ENCODE results near the gene ANKRA2.
"Not testable (repeated sequence)": the region's sequence is repeated elsewhere in the genome, so short reads cannot be mapped to it uniquely, and the experiment has no call there.

ANKRA2 gene

DNA sequence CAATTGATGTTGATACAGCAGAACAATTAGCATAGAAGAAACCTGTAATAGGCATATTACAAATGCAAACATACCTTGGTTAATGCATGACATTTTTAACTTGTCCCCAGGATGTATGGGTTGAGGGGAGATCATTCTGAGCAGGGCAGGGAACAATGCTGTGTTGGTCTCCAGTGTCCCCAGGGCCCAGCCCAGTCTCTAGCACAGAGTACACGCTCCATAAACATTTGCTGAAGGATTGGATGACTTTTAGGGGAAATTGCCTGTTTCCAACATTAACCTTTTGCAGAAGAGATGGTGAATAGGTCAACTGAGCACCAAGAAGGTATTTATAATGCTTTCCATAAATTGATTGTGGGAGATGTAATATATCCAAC lies 20.0 kb downstream of the ANKRA2 start:
- no peak for DNase-seq

DNA sequence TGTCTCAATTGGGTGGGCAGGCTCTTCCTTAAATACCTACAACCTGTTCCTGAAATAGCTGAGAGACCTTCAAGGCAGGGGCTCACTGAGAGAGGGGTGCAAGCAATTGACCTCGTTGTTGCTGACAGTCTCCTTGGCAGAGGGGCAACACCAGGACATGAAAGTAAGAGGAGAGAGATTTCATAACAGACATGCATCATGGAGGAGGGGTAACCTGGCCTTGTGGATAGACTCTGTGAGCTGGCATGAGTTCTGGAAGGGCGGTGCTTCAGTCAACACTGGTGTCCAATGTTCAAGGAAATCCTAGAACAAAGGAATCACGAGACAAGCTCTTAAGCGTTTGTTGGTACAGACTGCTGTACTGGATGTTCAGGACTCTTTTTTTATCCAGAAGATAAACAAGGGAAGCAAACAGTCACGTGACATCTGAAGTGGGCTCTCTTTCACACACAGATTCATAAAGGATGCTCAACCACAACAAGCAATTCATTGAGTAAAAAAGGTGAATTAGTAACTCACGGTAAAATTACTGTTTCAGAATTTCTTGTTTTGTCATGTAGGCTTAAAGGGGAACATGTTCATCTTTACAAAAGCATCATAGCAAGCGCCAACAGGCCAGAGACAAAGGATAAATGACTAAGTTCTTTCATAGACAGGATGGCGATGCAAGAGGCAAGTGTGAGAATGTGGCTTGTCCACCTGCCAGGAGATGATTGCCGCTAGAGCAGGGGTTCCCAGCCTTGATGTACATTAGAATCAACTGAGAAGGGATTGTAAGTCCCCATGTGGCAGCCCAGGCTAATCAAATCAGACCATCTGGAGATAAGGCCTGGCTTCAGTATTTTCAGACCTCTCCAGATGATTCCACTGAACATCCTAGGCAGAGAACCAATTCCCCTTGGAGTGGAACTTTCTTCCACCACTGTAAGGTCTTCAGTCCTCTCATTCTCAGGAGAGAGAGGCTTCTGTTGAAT lies 20.7 kb downstream of the ANKRA2 start:
- DNase-seq: no peak

DNA sequence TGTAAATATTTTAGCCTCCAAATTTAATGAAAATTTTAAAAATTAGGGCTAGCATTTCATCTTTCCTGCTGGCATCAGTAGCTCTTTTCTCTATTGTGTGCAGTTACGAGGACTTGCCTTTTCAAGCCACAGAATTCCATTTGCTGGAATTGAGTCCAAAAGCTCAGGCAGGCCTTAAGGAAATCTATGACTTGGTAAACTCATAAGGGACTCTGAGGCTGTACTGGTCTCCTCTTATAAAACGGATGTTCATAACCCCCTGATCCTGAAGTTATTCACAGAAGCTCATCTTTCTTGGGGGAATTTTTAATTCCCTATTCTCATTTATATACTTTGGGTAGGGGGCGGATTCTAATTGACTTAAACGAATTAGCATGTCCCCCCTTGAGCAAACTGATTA lies 23.4 kb downstream of the ANKRA2 start:
- no peak for DNase-seq

DNA sequence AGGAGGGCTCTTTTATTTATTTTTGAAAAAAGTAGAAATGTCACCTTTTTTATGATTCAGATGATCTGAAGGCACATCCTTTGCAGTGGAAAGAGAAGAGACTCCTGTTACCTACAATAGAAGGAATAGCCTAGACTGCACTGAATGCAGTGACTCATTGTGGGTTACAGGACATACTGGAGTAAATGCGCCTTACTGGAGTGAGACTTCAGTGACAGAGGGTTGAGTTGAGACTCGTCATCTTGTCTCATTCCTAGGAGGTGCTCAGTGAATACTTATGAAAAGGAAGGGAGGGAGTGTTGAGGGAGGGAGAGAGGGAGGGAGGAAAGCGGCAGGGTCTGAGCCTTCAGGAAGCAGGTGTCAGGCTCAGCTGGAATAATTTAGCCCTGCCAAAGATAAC lies 25.2 kb downstream of the ANKRA2 start:
- peak; percentile 31 for DNase-seq

DNA sequence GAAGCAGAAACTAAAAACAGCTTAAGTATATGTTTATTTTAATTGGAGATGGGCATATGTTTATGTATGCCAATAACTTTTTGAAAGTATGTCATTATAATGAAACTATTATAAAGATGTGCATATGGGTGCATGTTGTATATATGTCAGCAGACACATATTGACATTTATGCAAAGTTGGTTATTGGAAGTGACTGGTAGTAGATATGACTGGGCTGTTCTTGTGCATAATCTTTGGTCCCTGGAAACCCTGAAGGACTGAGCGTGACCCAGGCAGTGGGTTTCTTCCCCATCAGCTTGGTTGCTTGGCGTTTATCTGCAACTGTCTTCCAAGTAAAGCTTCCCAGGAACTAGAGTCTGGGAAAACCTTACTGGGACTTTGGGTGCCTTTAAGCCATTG lies 25.7 kb downstream of the ANKRA2 start:
- DNase-seq: no peak

DNA sequence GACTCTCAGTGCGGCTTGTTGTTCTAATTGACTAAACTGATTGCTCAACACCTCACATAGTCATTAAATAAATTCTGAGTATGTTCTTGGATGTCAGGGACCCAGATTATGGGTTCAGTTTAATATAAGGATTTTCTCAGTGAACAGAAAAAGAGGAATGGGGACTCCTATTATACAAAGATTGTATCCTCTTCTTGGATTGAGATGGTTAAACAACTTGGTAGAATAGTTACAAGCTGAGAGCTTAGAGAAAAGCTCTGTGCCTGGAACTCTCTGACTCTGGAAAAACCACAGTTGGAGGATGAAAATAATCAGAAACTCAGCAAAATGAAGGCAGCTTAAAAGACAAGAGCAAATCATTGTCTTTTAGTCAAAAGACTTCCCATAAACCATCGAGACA lies 30.5 kb downstream of the ANKRA2 start:
- DNase-seq: no peak

DNA sequence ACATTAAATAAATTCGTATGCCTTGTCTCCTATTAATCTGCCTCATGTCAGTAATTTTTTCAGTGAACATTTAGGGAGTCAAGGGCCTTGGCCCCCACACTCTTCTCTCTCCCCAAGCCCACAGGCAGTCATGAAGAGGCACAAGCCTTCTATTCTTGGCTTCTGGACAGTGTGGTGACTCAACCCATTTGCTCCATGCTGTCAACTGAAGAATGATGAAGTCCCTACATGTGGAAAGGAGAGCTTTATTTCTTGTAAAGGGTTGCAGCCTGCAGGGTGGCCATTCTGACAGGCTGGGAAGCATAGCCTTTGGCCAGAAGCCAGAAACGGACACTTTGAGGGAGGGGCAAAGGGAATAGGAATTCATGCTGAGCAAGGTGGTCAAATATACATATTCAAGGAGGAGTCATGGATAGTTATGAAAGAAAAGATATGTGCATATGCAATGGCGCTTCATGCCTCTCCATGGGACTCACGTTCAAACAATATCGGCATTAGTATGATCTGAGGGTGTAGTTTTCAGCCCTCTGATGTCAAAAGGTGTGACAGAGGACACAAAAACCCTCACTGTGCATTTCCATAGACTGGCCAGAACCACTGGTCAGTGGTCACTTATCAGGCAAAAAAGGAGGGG lies 31.3 kb downstream of the ANKRA2 start:
- DNase-seq: peak; percentile 14

DNA sequence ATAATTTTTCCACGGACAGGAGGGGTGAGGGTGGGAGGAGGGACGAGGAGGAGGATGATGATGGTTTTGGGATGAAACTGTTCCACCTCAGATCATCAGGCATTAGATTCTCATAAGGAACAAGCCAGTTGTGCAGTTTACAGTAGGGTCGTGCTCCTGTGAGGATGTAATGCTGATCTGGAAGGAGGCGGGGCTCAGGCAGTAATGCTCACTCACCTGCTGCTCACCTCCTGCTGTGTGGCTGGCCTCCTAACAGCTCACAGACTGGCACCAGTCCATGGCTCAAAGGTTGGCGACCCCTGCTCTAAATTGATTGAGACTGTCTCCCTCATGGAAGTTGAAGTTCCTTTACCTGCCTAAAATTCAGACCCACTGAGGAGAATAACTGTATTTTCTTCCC lies 33.2 kb downstream of the ANKRA2 start:
- no peak for DNase-seq

DNA sequence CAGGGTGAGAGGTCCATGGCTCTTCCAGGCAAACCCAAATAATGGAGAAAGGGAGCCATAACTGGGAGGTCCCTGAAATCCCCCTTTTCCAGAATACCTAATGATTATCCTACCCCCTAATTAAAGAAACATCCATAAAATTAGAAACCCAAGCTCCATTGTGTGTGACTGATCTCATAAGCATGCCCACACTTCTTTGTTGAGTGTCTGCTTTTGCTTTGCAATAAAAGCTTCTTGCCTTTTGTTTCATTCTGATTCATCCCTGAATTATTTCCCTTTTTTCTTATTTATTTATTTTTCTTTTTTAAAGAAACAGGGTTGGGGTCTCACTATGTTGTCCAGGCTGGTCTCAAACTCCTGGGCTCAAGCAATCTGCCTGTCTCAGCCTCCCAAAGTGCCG lies 34.1 kb downstream of the ANKRA2 start:
- DNase-seq: no peak

DNA sequence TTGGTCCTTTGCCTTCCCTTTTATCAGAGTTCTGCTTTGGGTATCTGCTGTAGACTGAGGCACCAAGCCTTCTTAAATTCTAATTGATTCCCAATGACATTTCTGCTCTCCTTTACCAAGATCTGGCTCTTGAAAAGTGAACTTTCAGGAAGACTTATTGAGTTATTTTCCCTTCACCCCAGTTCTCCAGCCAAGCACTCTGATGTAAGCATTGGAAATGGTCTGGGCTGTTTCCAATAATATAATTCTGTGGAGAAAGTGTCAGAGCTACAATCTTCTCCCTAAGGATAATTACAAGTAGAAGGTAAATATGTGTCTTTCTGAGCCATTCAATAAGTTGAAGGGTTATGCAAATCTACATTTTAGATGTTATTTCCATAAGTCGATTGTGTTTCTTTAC lies 36.4 kb downstream of the ANKRA2 start:
- no peak for DNase-seq

DNA sequence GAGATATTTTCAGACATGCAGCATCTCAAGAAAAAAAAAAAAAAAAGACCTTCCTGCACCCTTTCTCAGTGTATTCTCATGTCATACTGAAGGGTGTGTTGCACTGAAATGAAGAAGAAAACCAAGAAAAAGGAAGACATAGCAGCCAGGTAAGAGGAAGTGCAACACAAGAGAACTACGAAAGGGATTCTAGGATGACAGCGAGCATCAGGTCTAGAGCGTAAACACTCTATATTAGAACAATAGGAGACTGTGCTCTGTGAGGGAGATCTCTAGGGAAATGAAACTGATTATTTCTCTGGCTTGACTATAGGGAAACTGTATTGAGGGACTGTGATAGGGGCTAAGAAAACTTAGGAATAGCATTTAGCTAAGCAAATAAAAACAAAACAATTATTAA lies 37.2 kb downstream of the ANKRA2 start:
- DNase-seq: no peak

DNA sequence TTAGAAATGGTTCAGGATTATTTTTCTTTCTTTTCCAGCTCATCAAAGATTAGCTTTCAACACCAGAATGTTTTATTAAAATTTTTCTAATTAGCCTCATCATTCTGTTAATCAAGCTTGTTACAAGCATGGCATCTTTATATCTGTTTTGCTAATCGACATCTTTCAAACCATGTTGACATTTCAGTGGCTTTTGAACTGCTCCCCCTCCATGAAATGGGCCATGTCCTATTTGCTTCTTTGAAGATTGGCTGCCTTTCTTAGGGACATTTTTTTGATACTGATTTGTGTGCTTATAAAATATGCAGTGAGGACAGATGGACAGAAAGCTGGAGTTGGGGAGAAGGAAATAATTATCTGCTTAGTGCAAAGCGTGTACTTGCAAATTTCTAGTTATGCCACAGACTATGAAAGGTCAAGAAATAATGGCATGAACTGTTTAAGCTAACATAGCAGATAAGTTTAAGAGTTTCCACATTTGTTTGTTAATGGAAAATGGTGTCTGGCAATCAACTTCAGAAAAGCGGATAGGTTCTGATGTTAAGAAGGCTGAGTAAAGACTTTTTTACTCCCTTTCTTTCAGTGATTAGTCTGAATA lies 39.7 kb downstream of the ANKRA2 start:
- no peak for DNase-seq

DNA sequence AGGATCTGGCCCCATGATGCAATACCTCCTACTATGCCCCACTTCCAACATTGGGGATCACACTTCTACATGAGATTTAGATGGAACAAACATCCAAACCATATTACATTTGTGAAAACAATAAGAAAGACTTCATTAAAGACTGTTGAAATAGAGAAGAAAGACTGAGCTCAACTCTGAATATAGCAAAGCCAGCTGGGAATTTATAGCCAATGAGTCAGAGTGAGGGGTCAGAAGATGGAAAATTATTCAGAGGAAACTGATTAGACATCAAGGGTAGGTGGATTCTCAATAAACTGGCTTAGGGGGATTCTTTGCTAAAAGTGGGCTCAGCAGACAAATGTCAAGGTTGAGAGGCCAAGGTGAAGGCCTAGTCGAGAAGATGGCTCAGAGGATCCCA lies 41.6 kb downstream of the ANKRA2 start:
- DNase-seq: no peak

DNA sequence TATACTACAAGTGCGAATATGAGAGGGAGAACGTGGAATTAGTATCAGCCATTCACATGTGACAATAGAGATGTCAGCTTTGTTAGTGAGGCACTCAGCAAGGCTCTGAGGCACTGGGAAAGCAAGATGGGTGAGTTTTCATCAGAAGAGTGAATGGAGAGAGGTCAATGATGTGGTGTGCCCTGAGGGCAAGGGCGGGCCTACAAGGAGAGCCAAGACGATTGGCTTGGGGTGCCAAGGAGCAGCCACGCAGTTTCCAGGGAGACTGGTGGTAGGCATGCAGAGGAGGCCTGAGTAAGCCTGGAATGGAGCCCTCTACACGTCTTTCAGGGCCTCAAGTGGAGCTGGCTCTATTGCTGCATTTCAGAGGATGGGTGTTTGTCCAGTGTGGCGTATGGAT lies 42.5 kb downstream of the ANKRA2 start:
- DNase-seq: no peak

DNA sequence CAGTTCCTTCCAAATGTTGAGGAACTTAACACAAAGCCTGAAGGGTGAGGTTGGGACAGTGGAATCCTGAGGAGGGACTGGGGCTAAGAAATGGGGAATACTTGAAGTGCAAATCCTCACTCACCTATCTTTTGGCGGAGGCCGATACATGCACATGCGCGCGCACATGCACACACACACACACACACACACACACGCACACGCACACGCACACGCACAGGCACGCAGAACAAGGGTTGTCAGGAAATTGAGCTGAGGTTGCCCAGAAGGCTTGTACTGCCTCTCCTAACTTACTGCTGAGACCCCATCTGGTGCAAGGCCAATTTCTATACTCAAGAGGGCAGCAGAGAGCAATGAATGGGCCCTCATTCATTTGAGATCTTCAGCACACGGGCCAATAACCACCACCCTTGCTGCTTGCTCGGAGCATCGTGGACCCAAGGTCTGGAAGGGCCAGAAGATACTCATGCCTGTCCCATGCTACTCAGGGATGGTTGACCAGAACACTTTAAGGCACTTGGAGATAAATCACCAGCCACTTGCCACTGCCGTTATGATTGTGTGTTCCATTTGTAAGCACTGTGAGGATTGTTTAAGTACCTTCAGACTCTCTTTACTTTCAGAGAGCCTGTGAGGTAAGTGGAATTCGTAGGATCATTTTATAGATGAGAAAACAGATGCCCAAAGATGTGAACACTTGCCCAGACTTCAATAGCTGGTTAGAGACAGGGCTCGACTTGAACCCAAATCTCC lies 45.7 kb downstream of the ANKRA2 start:
- peak; percentile 65 for DNase-seq

DNA sequence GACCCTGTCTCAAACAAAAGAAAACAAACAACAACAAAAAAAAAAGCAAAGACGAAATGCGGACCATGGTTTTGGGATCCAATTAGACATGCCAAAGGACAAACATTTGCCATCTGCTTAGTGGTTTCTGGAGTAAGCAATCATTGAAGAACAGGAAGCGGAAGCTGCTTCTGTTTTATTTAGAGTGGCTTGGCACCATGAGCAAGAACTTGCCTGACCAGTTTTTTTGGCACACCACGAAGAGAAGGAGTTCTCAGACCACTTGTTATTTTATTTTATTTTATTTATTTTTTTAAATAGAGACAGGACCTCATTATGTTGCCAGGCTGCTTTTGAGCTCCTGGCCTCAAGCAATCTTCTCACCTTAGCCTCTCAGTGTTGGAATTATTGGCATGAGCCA lies 50.2 kb downstream of the ANKRA2 start:
- no peak for DNase-seq

DNA sequence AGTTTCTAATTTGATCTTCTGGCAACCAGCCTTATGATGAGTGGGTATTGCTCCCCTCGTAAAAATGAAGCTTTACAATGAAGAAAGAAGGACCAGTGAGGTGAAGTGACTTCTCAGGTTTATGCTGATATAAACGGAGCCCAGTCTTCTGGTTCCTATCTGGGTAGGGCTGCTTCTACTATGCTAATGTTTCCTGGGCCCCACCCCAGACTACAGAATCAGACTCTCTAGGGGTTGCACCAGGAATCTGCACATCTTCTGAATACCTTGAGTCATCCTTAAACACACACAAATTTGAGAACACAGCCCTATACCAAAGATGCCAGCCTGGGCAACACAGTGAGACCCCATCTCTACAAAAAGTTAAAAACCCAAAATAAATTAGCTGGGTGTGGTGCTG lies 51.0 kb downstream of the ANKRA2 start:
- no peak for DNase-seq

DNA sequence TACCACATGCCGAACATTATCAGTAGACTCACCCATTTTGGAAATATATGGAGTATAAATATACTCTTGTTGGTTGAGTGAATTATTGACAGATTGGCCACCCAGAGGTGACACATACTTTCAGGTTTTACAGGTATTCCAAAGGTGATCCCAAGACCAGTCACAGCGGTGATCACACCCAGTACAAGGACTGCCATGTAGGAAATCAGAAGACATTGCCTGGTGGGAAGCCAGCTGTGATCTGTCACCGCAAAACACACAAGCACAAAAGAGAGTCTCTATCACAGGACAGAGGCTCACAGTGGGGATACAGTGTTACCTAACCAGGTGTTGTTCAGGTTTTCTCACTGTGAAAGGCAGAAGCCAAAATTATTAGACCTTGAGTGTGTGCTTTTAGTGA lies 51.4 kb downstream of the ANKRA2 start:
- no peak for DNase-seq

DNA sequence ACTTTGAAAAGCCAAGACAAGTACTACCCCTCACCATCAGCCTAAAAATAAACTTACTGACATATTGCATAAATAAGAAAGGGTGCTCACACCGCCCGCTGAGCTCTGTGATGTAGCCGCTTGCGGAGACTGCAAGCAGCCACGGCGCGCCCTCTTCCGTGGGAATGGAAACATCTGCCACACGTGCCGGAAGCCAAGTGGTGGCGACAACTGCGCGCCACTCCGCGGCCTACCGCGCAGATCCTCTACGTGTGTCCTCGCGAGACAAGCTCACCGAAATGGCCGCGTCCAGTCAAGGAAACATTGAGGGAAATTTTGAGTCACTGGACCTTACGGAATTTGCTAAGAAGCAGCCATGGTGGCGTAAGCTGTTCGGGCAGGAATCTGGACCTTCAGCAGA lies 56.9 kb downstream of the ANKRA2 start:
- DNase-seq: not testable (repeated sequence)

DNA sequence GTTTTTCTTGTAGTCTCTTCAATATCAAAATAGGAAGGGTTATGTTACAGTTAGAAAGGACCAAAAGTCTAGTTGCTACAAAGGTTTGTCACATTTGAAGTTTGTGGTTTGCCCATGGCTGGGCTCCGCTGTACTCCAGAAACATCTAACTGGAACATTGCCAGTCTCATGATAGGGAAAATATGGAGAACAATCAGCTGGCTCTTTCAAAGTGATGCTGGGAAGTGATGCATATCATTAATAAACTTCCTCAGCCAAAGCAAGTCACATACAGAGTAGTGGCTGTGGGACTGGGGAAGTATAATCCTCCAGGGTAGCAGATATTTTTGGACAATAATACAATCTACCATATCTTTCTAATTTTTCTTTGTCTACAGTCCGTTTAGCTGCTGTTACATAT lies 58.4 kb downstream of the ANKRA2 start:
- no peak for DNase-seq

DNA sequence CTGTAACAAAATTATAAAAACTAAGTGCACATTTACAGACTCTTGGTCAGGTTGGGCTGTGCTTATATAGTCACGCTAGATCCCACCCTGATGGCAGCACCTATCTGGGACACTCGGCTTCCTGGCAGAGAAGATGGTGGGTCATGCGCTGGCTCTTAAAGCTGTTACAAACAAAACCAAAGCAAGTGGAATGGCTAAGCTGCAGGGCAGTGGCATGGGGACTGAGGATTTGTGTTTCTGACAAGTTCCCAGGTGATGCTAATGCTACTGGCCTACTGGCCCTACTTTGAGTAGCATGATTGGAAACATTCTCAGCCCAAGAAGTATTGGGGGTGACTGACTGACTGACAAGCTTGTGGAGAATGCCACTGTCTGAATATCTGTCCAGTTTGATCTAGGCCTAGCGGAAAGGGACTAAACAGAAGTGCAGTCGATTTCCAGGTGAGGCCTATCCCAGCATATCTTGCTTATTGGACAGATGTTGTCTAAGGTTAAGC lies 58.9 kb downstream of the ANKRA2 start:
- DNase-seq: no peak
